HepG2 (cell line): ENCODE data around the gene HIPK2. TPM values are rescaled to one million over a fixed set of nuclear protein-coding genes. Genes with fewer than 3 reads are reported as not detected.
A peak's percentile ranks its signal among the peaks of the same experiment; 100 is the strongest.

Source experiments
- ATAC-seq: fragments of 200-7000 bp; cut with Tn5 transposase; 3 replicates; pipeline ENCODE4 v1.9.1; 2020; ENCODE audit warnings: mild to moderate bottlenecking, moderate library complexity
- BruUV-seq: library from RNA; stranded (reverse); fragments of 400-500 nt; replicated peaks from 2 replicates; lab custom pipeline; 2021; lab: Mats Ljungman, UMichigan
- CTCF ChIA-PET: fragments of 300-600 bp; formaldehyde crosslinking; extraction: SDS; loops from one replicate; lab custom pipeline; 2021; ENCODE audit warnings: low total read pairs, inconsistent platforms, low intra/inter-chr PET ratio; lab: Yijun Ruan, JAX
- POLR2A ChIA-PET: fragments of 350-600 bp; sonication (Branson Sonifier 250); formaldehyde crosslinking; loops from one replicate; lab custom pipeline; 2020; ENCODE audit warnings: antibody characterized with exemption, inconsistent platforms; lab: Yijun Ruan, JAX
- DNase-seq: peaks from one replicate; pipeline ENCODE4 v3.0.0-alpha.2; 2015; ENCODE audit warnings: low spot score
- FAIRE-seq: peaks from 3 replicates; lab custom pipeline; 2011; peaks lifted over from hg19 to GRCh38; lab: Jason Lieb, UNC
- H2AFZ ChIP-seq: one replicate; pipeline ENCODE4 v1.6.1; 2011; ENCODE audit warnings: low read length, inconsistent platforms
- H3K27ac ChIP-seq: fragments of 300-600 bp; 3 replicates; pipeline ENCODE4 v1.8.0; 2011; ENCODE audit warnings: mixed run types, mild to moderate bottlenecking, mixed read lengths, low read length, inconsistent platforms; ENCODE audit not compliant: insufficient read depth; ENCODE audit errors: extremely low read length
- H3K27me3 ChIP-seq, 2 experiments: fragments of 200-600 bp in 1 of 2; 2 replicates in 1 of 2; 3 replicates in 1 of 2; pipeline versions ENCODE4 v1.6.0 to v1.8.0; 2011; ENCODE audit warnings: low read length in 2 of 2, mild to moderate bottlenecking in 2 of 2, moderate library complexity in 2 of 2, inconsistent platforms in 1 of 2; ENCODE audit not compliant: insufficient read depth in 2 of 2, control insufficient read depth in 1 of 2
- H3K36me3 ChIP-seq, 2 experiments: fragments of 200-600 bp in 1 of 2; replicated peaks in 1 of 2; 2 replicates in 1 of 2; 3 replicates in 1 of 2; pipeline versions ENCODE4 v1.5.1 to v1.8.0; 2011; ENCODE audit warnings: low read length in 2 of 2, inconsistent platforms in 1 of 2; ENCODE audit not compliant: insufficient read depth in 2 of 2, control insufficient read depth in 1 of 2
- H3K4me1 ChIP-seq: 2 replicates; pipeline ENCODE4 v1.5.1; 2012; ENCODE audit warnings: low read length, inconsistent platforms; ENCODE audit not compliant: insufficient read depth
- H3K4me2 ChIP-seq: 2 replicates; pipeline ENCODE4 v1.6.0; 2011; ENCODE audit warnings: low read depth, low read length, inconsistent platforms
- H3K4me3 ChIP-seq, 3 experiments: fragments of 200-600 bp in 1 of 3; sonication (generic), shearing (Covaris generic) in 1 of 3; replicated peaks in 1 of 3; 2 replicates each; pipeline ENCODE4 v1.5.1; 2011 to 2016; ENCODE audit warnings: low read length in 3 of 3, inconsistent platforms in 2 of 3, low read depth in 2 of 3, mild to moderate bottlenecking in 2 of 3, control low read depth in 1 of 3, mixed read lengths in 1 of 3; ENCODE audit not compliant: insufficient read depth in 1 of 3
- H3K79me2 ChIP-seq: one replicate; pipeline ENCODE4 v1.6.1; 2011; ENCODE audit warnings: low read length, inconsistent platforms; ENCODE audit not compliant: insufficient read depth
- H3K9ac ChIP-seq: 2 replicates; pipeline ENCODE4 v1.6.0; 2011; ENCODE audit warnings: mild to moderate bottlenecking, low read depth, low read length, inconsistent platforms; ENCODE audit not compliant: insufficient read depth
- H3K9me3 ChIP-seq: 2 replicates; pipeline ENCODE4 v1.5.1; 2012; ENCODE audit warnings: mild to moderate bottlenecking, low read length
- H4K20me1 ChIP-seq: 2 replicates; pipeline ENCODE4 v1.6.0; 2011; ENCODE audit warnings: inconsistent platforms, mild to moderate bottlenecking, low read length, moderate library complexity; ENCODE audit not compliant: insufficient read depth
- BHLHE40 ChIP-seq: IDR thresholded peaks from 2 replicates; pipeline ENCODE4 v1.6.1; 2011; ENCODE audit warnings: low read length, improper control_type of control experiment
- DR1 ChIP-seq: sonication (generic); formaldehyde crosslinking; IDR thresholded peaks from 2 replicates; pipeline ENCODE4 v1.8.0; 2021; ENCODE audit warnings: mild to moderate bottlenecking, missing genetic modification reagents, inconsistent platforms
- GATAD2A ChIP-seq: IDR thresholded peaks from 2 replicates; pipeline ENCODE4 v1.6.1; 2016
- GMEB2 ChIP-seq: IDR thresholded peaks from 2 replicates; pipeline ENCODE4 v1.6.1; 2016; ENCODE audit warnings: missing biosample characterization, missing genetic modification reagents, low read depth
- MTF1 ChIP-seq: sonication (generic); formaldehyde crosslinking; IDR thresholded peaks from 2 replicates; pipeline ENCODE4 v1.5.0; 2020; ENCODE audit warnings: missing genetic modification reagents
- MXD3 ChIP-seq: IDR thresholded peaks from 2 replicates; pipeline ENCODE4 v1.6.1; 2016; ENCODE audit warnings: mild to moderate bottlenecking, missing biosample characterization, missing genetic modification reagents
- MXD4 ChIP-seq: IDR thresholded peaks from 2 replicates; pipeline ENCODE4 v1.6.1; 2016; ENCODE audit warnings: mild to moderate bottlenecking, missing biosample characterization, missing genetic modification reagents
- PAX8 ChIP-seq: sonication (generic); formaldehyde crosslinking; IDR thresholded peaks from 2 replicates; pipeline ENCODE4 v1.8.0; 2022; ENCODE audit warnings: mild to moderate bottlenecking, missing genetic modification reagents, borderline replicate concordance
- POLR2AphosphoS2 ChIP-seq: IDR thresholded peaks from 2 replicates; pipeline ENCODE4 v1.6.1; 2011; ENCODE audit warnings: low read depth, low read length, improper control_type of control experiment
- RBM22 ChIP-seq: fragments of 200-400 bp; formaldehyde crosslinking; optimal IDR thresholded peaks from 2 replicates; pipeline ENCODE3; 2017; ENCODE audit warnings: mild to moderate bottlenecking, low read length, moderate library complexity
- SNRNP70 ChIP-seq: fragments of 200-400 bp; formaldehyde crosslinking; IDR thresholded peaks from 2 replicates; pipeline ENCODE4 v1.6.1; 2017; ENCODE audit warnings: mild to moderate bottlenecking, low read depth, low read length, moderate library complexity
- SRSF9 ChIP-seq: fragments of 200-400 bp; formaldehyde crosslinking; IDR thresholded peaks from 2 replicates; pipeline ENCODE4 v1.6.1; 2018; ENCODE audit warnings: borderline replicate concordance, mild to moderate bottlenecking, low read depth, low read length; ENCODE audit not compliant: insufficient read depth, poor library complexity, severe bottlenecking
- TAF15 ChIP-seq: fragments of 200-400 bp; formaldehyde crosslinking; IDR thresholded peaks from one replicate; pipeline ENCODE4 v1.6.1; 2018; ENCODE audit warnings: mild to moderate bottlenecking, low read depth, low read length; ENCODE audit not compliant: poor library complexity, severe bottlenecking
- ZBTB43 ChIP-seq: sonication (generic); formaldehyde crosslinking; conservative IDR thresholded peaks from 2 replicates; pipeline ENCODE4 v1.4.0; 2020; ENCODE audit warnings: missing genetic modification reagents
- ZMYM4 ChIP-seq: sonication (generic); formaldehyde crosslinking; IDR thresholded peaks from 2 replicates; pipeline ENCODE4 v1.8.1; 2023; ENCODE audit warnings: mild to moderate bottlenecking, missing genetic modification reagents
- ZNF251 ChIP-seq: sonication (generic); formaldehyde crosslinking; IDR thresholded peaks from 2 replicates; pipeline ENCODE4 v1.9.0; 2021; ENCODE audit warnings: mild to moderate bottlenecking, missing genetic modification reagents
- ZNF30 ChIP-seq: sonication (generic); formaldehyde crosslinking; IDR thresholded peaks from 2 replicates; pipeline ENCODE4 v1.5.0; 2020; ENCODE audit warnings: mild to moderate bottlenecking, missing genetic modification reagents
- ZNF333 ChIP-seq: sonication (generic); formaldehyde crosslinking; IDR thresholded peaks from 2 replicates; pipeline ENCODE4 v1.4.0; 2020; ENCODE audit warnings: mild to moderate bottlenecking, missing genetic modification reagents, borderline replicate concordance
- ZNF484 ChIP-seq: sonication (generic); formaldehyde crosslinking; IDR thresholded peaks from 2 replicates; pipeline ENCODE4 v1.5.1; 2020; ENCODE audit warnings: mild to moderate bottlenecking, low read depth, missing genetic modification reagents, borderline replicate concordance
- ZNF546 ChIP-seq: sonication (generic); formaldehyde crosslinking; conservative IDR thresholded peaks from 2 replicates; pipeline ENCODE4 v1.8.1; 2023; ENCODE audit warnings: mild to moderate bottlenecking, missing genetic modification reagents
- ZNF746 ChIP-seq: sonication (generic); formaldehyde crosslinking; IDR thresholded peaks from 2 replicates; pipeline ENCODE4 v1.8.0; 2022; ENCODE audit warnings: mild to moderate bottlenecking, missing genetic modification reagents
- whole genome bisulfite sequencing: methylation state at CpG from one replicate; pipeline ENCODE4 v1.1.6; 2017; ENCODE audit warnings: low lambda C conversion rate; 5-methylcytosine and 5-hydroxymethylcytosine counted together
- in situ Hi-C: cut with HindIII; loops from 2 replicates; pipeline ENCODE4 v1.10.0; 2017; ENCODE audit warnings: low pct_unique_long_range_greater_than_20kb; ENCODE audit not compliant: extremely low pct_ligation_motif_present
- intact Hi-C: fragments of 100-400 bp; cut with micrococcal nuclease; formaldehyde crosslinking; loops from one replicate; pipeline ENCODE4 v1.10.0; 2022; ENCODE audit not compliant: unreplicated experiment
- polyA plus RNA-seq, 8 experiments: library from polyadenylated mRNA; depleted of rRNA in 3 of 8; stranded (reverse) in 7 of 8; unstranded in 1 of 8; fragments of >200 nt; fragmentation: Illumina TruSeq in 4 of 8; extraction: Trizol in 4 of 8; gene quantifications; 2 replicates each; pipeline versions ENCODE4 v1.2.1 to v1.2.3, GENCODE V29; 2011 to 2016; ENCODE audit warnings: low read depth in 4 of 8, missing spikeins in 1 of 8, mixed read lengths in 1 of 8; ENCODE audit not compliant: insufficient read depth in 1 of 8
- total RNA-seq, 5 experiments: library from RNA; depleted of rRNA; stranded (reverse); fragments of >200 nt; fragmentation: Illumina TruSeq; extraction: Trizol; gene quantifications; 2 replicates each; pipeline ENCODE4 v1.2.3, GENCODE V29; 2016; ENCODE audit warnings: low read depth in 1 of 5

Gene HIPK2
- total and polyA plus RNA-seq, 2 of the 13 experiments (the other 11 are each of a cell fraction or from before 2014, with no cell fraction given), result 14.4 to 20.2 TPM

GRCh38 chr7:139772115-139772514 is 5.7 kb downstream of the HIPK2 start (continued):
- TF ChIP-seq ZBTB43 (CRISPR knock-in tag), result no peak
- peak; percentile 88 for TF ChIP-seq GATAD2A (CRISPR knock-in tag)
- TF ChIP-seq MTF1 (CRISPR knock-in tag), result no peak
- TF ChIP-seq ZMYM4 (CRISPR knock-in tag), result peak; percentile 52; the same call in 1 of the 2 replicates
- TF ChIP-seq GMEB2, result no peak
- no peak for TF ChIP-seq ZNF746 (CRISPR knock-in tag)
- TF ChIP-seq ZNF333 (CRISPR knock-in tag), result no peak
- TF ChIP-seq, all 625 proteins: peak for 23

- H3K79me2 ChIP-seq, result peaks cover 100% of the 10 kb centered on the region
- peaks cover 78% of the 10 kb centered on the region for H3K4me1 ChIP-seq
- in situ Hi-C loops, result loop anchor here (10.0 kb wide), 1 partner anchor 126 kb away; no protein-coding TSS in a partner anchor
- intact Hi-C loops, result no loop called here
- no peak for FAIRE-seq
- ChIA-PET POLR2A (no interaction called here), CTCF (no interaction called here)
- no peaks in the 10 kb centered on the region for H3K9me3 ChIP-seq
- WGBS, result 95% methylated on average over 15 of the region's 15 CpGs
- DNase-seq, result no peak
- H3K9ac ChIP-seq, result no peak overlapping the region
- ATAC-seq, result no peak
- no peak overlapping the region for H3K4me3 ChIP-seq
- H3K27me3 ChIP-seq, result no peaks in the 10 kb centered on the region
- no peak overlapping the region for H3K27ac ChIP-seq
- H4K20me1 ChIP-seq, result peaks cover 33% of the 10 kb centered on the region
- no peak overlapping the region for H3K4me2 ChIP-seq
- no peak overlapping the region for H2AFZ ChIP-seq
- H3K36me3 ChIP-seq, result peaks cover 12 to 34% of the 10 kb centered on the region in 2 experiments
- BruUV-seq, result no TSS peak
- TF ChIP-seq POLR2AphosphoS2 (no peak), SNRNP70 (no peak), ZNF546 (CRISPR knock-in tag) (no peak), TAF15 (no peak), ZNF251 (CRISPR knock-in tag) (no peak), SRSF9 (no peak), ZNF484 (no peak), MXD4 (CRISPR knock-in tag) (no peak), RBM22 (no peak), MXD3 (CRISPR knock-in tag) (no peak), PAX8 (CRISPR knock-in tag) (no peak), DR1 (CRISPR knock-in tag) (no peak), BHLHE40 (no peak), ZNF30 (CRISPR knock-in tag) (no peak)
These were observed 6.5 kb downstream of the HIPK2 start for GRCh38 chr7:139771001-139771956.
